Activated effector memory CD4-positive, alpha-beta T cell treated with Interleukin-2 at 50 U/mL for 16 hours (primary cell): Measurements from ENCODE around the gene SCG3.

ENCODE experiments used
- DNase-seq: peaks from one replicate; pipeline ENCODE4 v3.0.0-alpha.2; 2020

Gene SCG3

GRCh38 chr15:51760805-51761204 lies 79.5 kb downstream of the SCG3 start:
- DNase-seq = no peak

DNA sequence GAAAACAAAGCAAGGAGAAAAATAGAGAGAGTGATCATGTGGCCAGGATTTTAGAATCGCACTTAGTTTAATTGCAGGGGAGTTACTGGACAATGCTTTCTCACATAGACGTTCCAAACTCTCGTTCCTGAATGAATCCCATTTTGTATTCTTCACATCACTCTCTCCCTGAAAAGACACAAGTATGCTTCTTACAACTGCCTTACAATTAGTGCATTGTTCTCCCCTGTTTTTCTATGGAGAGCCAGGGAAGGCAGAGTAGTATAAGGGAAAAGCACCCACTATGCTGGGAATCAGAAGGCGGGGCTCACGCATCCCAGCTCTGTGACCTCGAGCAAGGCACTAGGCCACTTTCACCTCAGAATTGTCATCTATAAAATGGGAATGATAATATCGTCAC lies 84.4 kb downstream of the SCG3 start:
- no peak for DNase-seq

- no peak for DNase-seq
These were observed 85.0 kb downstream of the SCG3 start for GRCh38 chr15:51766341-51766740.

- DNase-seq = no peak
These were observed 86.7 kb downstream of the SCG3 start for GRCh38 chr15:51768018-51768417.
